NCI-H2029 treated with DMSO at 0.1 percent for 48 hours (cell line): ENCODE measurements around the gene MEOX1.
"Not testable (repeated sequence)": the region's sequence is repeated elsewhere in the genome, so short reads cannot be mapped to it uniquely, and the experiment has no call there.

Source experiments
- DNase-seq: peaks from one replicate; lab custom pipeline; 2025; lab: John Stamatoyannopoulos, UW

Gene MEOX1

GRCh38 chr17:43661699-43662412 lies at the start of gene MEOX1:
TSS of gene MEOX1 (minus strand) at chr17:43661922. CDS start at chr17:43661534, 388 bp downstream.
- DNase-seq, result no peak

- DNase-seq, result no peak
Observed at GRCh38 chr17:43710101-43710500, 48.4 kb upstream of the MEOX1 start.

- no peak for DNase-seq
Observed at GRCh38 chr17:43709210-43709609, 47.5 kb upstream of the MEOX1 start.

GRCh38 chr17:43707184-43707583 lies 45.5 kb upstream of the MEOX1 start:
- DNase-seq, result no peak

GRCh38 chr17:43706235-43706634 lies 44.5 kb upstream of the MEOX1 start:
- DNase-seq, result no peak

- DNase-seq, result no peak
Observed at GRCh38 chr17:43703630-43704029, 41.9 kb upstream of the MEOX1 start.

GRCh38 chr17:43702637-43703036 lies 40.9 kb upstream of the MEOX1 start:
- DNase-seq, result no peak

- DNase-seq, result no peak
Observed at GRCh38 chr17:43701318-43701743, 39.6 kb upstream of the MEOX1 start.

- no peak for DNase-seq
Observed at GRCh38 chr17:43699438-43699756, 37.7 kb upstream of the MEOX1 start.

GRCh38 chr17:43698678-43699437 lies 37.1 kb upstream of the MEOX1 start:
- no peak for DNase-seq

- DNase-seq, result no peak
Observed at GRCh38 chr17:43697937-43698336, 36.2 kb upstream of the MEOX1 start.

- no peak for DNase-seq
Observed at GRCh38 chr17:43696891-43697290, 35.2 kb upstream of the MEOX1 start.

GRCh38 chr17:43695970-43696865 lies 34.5 kb upstream of the MEOX1 start:
- no peak for DNase-seq

GRCh38 chr17:43694081-43694870 lies 32.6 kb upstream of the MEOX1 start:
- DNase-seq, result peak; percentile 46

GRCh38 chr17:43691317-43691693 lies 29.6 kb upstream of the MEOX1 start:
- no peak for DNase-seq

- DNase-seq, result no peak
Observed at GRCh38 chr17:43690624-43691316, 29.0 kb upstream of the MEOX1 start.

GRCh38 chr17:43689814-43690213 lies 28.1 kb upstream of the MEOX1 start:
- no peak for DNase-seq

- DNase-seq, result no peak
Observed at GRCh38 chr17:43689131-43689530, 27.4 kb upstream of the MEOX1 start.

- not testable (repeated sequence) for DNase-seq
Observed at GRCh38 chr17:43686957-43687356, 25.2 kb upstream of the MEOX1 start.

GRCh38 chr17:43683928-43684653 lies 22.4 kb upstream of the MEOX1 start:
- no peak for DNase-seq
